GM19468 (cell line): ENCODE measurements around the gene GRID1.
A peak's percentile ranks its signal among the peaks of the same experiment; 100 is the strongest.
"Not testable (repeated sequence)": the region's sequence is repeated elsewhere in the genome, so short reads cannot be mapped to it uniquely, and the experiment has no call there.

Experiments used
- ATAC-seq: cut with Tn5 transposase; IDR thresholded peaks from one replicate; pipeline ENCODE4 v1.9.1; 2021; ENCODE audit warnings: mild to moderate bottlenecking, moderate library complexity, moderate number of reproducible peaks; ENCODE audit not compliant: unreplicated experiment; ENCODE audit errors: extremely low read depth

GRID1 gene

DNA sequence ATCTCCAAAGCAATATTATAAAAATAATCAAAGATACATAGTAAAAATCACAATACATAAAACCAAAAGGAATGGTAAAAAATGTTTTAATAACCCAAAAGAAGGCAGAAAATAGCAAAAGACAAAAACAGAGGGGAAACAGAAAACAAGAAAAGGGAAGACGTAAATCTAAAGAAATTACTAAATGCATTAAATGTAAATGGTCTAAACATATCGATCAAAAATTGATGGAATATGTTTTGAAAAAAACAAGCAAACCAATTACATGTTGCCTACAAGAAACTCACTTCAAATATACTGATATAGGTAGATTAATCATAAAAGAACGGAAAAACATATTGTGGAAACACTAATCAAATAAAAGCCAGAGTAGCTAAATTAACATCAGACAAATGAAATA lies 369.1 kb downstream of the GRID1 start:
- no peak for ATAC-seq

DNA sequence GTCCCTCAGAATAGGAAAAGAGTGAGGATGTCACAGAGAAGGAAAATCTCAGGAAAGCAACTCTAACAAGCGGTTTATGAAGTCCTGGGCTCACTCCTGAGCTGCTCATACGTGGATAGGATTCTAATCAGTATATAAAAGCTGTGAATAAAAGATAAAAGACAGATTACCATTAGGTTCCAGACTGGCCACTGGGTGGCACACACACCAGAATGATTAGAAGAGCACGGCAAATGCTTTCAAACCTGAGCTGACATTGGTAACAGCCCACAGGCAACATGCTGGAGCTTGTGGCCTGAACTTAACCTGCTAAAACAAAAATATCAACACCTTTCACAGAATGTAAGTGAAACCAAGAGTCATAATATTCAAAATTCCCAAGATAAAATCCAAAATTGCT lies 370.8 kb downstream of the GRID1 start:
- ATAC-seq: peak; percentile 58

DNA sequence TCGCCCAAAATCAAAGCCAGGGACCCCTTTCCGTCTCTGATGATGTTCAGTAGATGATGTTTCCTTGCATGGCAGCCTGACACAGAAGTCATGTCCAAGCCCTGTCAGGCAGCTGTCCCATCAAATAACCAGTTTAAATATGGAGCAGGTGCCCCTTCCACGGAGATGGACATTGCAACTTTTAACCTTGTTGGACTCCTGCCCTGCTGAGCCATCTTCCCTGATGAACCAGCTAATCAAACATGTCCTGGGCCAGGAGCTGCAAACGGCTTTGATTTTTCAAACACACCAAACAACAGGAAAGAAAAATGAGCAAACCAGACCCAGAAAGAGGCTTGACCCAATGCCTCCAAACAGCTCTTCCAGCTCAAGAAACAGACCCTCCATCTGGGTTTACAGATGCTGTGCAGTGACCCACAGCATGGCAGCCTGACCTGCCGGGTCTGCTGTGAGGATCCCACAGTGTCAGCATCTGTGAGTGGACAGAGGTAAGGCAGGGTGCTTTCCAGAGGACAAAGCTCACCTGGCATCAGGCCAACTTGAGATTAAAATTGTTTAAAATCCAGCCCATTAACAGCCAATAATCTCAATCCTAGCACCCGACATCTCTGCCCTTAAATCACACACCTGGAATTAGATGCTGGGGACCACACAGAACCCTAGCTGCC lies 372.6 kb downstream of the GRID1 start:
- no peak for ATAC-seq

DNA sequence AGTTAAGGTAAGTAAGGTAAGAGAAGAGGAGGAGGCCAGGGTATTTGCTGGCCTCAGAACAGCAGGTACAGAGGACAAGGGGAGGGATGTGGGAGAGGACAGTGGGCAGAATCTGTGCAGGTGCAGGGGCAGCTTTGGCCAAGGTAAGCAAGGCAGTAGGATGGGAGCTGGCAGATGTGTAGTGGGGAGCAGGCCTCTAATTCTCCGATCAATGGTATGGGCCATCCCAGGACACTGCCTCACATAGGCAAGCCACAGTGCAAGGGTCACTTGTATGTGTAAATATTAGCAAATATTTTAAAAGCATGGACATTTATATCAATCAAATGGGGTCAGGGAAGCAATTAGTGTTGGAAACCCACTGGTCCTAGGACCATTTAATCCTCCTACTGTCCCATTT lies 373.5 kb downstream of the GRID1 start:
- no peak for ATAC-seq

DNA sequence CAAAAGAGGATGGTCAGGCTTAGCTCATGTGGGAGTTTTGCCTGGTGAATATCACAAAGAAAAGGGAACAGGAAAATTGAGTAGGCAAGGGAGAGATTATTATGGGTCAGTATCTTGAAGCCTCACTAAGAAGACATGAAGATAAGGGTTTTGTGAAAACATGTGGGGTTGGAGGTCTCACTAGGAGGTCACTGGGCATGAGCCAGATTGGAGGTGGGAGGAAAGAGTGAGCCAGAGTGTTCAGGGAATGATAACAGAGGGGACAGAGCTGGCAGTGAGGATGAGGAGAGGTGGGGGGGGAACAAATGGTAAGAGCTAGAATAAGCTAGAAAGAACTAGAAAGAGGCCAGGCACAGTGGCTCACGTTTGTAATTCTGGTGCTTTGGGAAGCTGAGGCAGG lies 374.3 kb downstream of the GRID1 start:
- no peak for ATAC-seq

DNA sequence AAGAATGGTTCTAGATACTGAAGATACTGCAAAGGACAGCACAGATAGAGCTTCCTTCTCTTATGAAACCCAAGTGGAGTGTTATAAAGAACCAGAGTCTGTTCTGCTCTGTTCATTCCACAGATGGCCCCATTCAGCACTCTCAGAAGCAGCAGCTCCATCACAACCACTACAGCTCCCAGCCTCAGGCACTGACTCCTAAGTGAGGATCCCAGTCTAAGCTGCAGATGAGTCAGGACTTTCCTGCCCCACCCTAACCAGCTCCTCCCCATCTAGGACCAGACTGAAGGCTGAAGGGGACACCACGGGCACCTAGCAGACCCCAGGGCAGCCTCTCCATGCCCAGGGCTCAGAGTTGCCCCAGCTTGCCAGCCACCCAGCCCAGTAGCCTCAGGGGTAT lies 379.8 kb downstream of the GRID1 start:
- no peak for ATAC-seq

DNA sequence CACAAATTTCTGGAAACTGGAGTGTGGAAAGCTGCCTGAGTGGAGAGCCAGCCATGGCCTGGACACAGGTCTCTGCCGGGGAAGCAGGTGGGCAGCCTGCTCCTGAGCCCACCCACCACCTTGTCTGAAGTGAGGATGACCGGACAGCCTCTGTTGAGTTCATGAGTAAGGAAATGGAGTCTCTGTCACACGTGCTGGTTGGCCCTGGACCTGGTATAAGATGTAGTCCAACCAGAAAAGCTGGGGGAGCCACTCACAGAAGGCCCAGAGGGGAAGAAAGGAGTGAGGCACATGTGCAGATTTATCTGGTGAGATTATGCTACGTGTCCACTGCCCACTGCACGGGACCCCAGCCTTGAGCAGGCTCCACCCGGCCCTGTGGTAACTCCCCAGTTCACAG lies 383.5 kb downstream of the GRID1 start:
- no peak for ATAC-seq

DNA sequence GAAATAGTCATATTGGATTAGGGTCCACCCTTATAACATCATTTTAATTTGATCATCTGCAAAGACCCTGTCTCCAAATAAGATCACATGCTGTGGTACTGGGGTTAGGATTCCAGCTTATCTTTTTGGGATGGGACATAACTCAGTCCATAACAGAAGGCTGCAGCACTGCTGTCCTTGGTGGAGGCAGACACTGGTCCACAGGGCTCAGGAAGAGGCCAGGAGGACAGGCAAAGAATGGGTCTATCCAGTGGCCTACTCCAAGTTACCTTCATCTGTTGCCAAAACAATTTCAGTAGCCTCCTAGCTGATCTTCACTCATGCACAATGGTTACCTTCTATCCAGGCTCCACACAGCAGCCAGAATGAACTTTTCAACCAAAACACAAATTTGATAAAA lies 387.0 kb downstream of the GRID1 start:
- no peak for ATAC-seq

DNA sequence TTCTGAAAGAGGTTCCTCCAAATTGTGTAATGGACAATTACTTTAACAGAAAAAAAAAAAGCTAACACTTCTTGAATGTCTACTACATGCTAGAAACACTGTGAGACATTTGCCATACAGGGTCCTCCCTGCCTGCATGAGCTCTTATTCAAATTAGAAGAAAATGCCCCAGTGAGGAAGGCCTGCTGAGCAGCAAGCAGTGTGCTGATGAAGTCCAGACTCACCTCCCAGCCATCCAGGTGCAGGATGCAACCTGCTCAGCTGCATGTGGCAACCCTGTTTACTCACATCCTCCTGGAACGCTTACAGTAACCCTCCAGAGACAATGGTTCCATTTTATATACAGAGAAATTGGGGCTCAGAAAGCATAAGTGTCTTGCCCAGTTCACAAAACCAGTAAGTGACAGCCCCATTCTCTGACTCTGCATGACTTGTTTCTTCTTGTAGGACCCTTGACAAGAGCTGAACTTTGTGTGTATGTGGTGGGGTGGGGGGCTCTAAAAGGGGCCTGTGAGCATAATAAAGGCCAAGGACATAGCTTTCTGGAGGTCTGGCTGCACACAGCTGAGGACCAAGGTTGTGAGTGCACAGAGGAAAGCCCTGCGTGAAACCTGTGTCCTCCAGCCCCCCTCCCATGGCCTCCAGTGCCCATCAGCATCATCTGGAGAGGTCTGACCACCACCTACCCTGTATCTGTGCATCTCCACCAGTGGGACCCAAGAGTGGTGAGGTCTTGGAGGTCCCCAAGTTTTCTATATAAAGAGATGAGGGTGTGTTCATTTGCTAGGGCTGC lies 387.8 kb downstream of the GRID1 start:
- no peak for ATAC-seq

DNA sequence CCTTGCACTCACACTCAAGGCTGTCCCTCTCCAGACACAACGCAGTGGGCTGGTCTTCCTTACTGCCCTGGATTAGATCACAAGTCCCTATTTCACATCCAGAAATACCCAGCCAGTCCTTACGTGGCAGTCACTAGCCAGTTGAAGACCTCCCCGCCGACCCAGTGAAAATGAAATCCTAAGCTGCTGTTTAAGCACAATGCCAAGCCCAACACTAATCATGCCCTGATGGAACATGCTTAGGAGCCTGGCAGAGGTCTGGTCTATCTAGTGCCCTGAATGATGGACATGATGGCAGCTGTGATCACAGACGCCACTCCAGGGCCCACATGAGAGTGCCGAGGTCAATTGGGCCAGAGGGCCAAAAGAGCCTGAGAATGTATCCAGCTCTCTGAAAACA lies 389.0 kb downstream of the GRID1 start:
- no peak for ATAC-seq

DNA sequence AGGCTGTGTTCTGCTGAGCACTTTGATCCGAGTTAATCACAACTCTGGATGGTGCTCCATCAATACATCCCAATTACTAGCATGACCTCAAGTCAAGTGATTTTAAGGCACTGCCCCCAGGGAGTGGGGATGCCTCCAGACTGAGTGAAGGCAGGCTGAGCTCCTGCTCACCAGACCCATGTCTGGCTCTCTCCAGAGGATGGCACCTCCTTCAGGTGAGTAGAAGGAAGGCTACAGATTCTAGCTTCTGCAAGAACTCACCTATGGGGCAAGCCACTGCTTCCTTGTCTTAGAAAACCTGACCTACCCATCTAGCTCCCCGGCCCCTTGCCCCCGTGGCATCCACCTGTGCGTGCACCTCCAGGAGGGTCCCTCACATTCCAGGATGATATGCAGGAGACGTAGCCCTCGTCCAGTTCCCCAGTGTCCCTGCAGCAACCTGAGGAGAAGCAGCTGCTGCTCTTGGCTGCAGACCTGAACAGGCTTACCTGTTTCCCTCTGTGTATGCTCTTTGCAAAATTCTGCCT lies 390.3 kb downstream of the GRID1 start:
- ATAC-seq: no peak

DNA sequence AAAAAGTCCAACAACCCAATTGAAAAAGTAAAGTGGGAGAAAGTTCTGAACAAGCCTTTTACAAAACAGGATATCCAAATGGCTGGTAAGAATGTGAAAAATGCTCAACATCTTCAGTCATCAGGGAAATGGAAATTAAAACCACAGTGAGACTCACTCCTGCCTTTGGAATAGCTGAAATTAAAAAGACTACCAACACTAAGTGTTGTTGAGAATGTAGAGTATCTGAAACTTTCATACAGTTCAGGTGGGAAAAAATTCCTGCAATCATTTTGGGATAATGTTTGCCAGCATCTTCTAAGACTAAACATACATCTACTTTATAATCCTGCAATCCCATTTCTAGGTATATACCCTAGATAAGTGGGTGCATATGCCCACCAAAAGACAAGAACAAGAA lies 395.1 kb downstream of the GRID1 start:
- ATAC-seq: no peak

DNA sequence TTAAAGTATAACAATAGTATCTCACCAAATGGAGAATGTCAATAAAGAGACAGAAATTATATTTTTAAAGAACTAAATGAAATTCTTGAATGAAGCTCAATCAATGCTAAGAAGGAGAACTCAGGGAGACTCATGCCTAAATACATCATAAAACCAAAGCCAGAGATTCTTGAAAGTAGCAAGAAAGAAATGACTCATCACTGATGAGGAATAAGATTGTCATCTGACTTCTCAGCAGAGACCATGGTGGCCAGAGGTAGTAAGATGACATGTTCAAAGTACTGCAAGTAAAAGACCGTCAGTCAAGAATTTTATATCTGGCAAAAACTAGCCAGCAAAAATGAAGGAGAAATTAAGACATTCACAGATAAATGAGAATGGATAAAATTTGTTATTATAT lies 399.0 kb downstream of the GRID1 start:
- ATAC-seq: no peak

DNA sequence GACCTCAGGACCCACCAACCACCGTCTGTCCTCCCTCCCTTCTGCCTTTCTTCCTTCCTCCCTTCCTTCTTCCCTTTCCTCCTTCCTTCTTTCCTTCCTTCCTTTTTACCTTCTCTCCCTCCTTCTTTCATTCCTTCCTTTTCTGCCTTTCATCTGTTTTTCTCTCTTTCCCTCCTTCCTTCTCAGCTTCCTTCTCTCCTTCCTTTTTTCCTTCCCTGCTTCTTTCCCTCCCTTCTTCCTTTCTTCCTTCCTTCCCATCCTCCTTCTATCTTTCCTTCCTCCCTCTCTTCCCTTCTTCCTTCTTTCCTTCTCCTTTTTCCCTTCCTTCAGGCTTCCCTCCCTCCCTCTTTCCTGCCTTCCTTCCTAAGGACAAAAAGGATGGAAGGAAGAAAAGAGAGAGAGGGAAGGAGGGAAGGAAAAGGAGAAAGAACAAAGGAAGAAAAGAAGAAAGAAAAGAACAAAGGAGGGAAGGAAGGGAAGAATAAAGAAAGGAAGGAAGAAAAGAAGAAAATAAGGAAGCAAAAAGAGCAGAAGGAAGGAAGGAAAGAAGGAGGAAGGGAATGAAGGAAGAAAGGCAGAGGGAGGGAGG lies 405.0 kb downstream of the GRID1 start:
- ATAC-seq: no peak

DNA sequence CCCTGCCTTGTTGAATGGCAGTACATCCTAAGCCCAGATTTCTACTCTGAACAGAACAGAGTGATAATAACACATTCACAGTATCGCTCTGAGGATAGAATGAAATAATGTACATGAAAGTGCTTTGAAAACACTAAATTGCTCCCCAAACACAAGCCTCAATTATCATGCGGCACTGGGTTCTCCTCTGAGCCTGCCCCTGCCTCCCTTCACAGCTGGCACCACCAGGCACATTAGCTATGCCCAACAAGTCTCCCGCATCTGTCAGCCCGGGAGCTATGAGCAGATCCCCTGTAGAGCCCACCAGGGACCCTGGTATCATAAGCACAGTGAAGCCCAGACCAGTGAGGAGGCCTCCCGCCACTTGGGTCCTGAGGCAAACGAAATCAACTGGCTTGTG lies 405.5 kb downstream of the GRID1 start:
- ATAC-seq: no peak

DNA sequence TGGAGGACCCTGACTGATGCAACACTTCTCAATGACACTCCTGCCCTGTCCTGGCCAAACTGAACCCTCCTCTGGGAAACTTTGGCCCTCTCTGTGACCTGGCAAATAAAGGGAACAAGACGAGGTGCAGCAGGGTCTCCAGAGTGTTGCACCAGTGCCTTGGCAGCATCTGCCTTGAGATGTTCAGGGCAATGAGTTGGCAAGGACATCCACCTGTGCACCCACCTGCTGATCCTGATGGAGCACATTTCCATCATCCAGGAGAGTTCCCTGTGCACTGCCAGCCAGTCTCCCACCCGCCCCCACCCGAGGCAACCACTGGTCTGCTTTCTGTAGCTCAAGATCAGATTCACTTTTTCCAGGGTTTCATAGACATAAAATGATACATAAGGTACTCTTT lies 407.4 kb downstream of the GRID1 start:
- no peak for ATAC-seq

DNA sequence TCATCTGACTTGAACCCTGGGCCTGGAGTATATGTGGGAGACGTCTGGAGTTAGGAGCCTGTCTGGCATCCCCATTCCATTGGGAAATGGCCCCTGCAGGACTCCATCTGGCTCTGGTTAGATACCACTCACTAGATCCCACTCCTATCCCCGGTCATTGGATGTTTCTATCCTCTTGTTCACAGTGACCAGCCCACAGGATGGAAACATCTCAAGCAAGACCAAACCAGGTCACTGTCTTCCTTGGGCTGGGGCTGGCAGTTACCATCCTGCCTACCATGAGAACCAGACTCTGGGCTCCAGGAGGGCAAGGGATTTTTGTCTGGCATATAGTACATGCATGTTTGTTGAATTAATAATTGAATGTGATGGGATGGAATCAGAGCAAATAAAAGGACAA lies 415.7 kb downstream of the GRID1 start:
- no peak for ATAC-seq

DNA sequence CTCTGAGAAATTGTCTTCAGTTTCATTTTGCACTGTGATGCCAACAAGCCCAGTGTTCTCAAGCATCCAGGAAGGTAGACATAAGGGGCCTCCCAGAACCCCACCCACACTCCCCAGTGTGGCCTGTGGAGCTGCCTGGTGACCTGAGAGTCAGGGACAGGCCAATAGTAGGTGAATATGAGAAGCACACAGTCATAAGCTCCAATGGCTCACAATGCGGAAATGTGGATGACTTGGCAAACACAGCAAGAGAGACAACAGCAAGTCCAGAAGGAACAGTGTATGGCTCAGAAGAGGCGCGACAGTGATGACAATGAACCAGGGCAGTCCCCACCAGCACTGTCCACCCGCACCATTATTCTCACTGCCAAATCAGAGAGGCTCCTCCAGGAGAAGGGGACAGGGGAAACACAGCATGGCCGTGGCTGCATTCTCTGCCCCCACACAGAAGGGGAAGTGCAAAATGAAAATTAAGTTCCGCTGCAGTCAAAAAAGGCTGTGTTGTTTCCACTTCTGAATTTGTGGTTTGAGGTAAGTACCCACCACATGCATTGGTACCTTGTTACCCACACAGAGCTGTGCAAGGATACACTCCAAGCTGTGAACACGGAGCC lies 419.8 kb downstream of the GRID1 start:
- peak; percentile 94 for ATAC-seq

DNA sequence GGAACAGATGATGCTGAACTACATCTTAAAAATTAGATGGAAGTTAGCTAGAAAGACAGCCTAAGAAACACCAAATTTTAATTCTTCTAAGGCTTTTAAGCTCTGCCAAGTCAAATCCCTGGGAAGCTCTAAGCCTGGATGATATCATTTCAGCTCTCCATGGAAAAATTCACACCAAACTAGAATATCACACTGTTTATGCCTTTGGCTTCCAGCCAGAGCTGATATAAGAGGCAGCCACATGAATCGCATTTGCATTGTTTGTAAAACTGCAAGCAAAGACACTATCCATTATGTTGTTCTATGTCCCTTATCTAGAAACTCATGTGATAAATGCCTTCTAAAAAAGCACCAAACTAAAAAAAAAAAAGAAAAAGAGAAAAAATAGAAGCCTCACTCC lies 430.4 kb downstream of the GRID1 start:
- no peak for ATAC-seq

DNA sequence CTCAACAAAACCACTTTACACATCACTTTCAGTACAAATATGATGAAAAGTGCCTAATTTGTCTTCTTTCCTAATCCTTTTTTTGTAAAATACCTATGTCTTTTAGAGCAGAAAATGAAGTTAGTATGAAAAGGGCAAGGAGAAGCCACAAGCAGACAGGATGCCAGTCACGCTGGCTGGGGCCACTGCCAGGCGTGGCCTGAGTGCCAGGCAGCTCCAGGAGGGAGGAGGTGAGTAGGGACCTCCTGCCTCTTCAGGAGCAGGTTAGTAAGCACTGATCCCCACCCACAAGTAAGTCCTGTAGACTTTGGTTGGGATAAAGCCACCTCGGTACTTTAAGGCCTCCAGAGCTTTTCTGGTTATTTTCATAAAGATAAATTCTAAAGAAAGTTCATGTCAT lies 432.0 kb downstream of the GRID1 start:
- ATAC-seq: no peak

DNA sequence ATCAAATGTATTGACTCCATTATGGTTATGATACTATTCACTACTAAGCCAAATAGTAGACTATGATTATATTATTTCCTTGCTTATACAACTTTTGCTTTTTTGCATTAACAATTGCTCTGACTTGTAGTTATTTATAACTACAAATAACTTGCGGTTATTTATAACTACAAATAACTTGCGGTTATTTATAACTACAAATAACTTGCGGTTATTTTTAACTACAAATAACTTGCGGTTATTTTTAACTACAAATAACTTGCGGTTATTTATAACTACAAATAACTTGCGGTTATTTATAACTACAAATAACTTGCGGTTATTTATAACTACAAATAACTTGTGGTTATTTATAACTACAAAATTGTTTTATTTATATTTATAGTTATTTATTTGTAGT lies 436.6 kb downstream of the GRID1 start:
- not testable (repeated sequence) for ATAC-seq
